ENCODE results near the gene M6PR.
"Not testable (repeated sequence)": the region's sequence is repeated elsewhere in the genome, so short reads cannot be mapped to it uniquely, and the experiment has no call there.

M6PR gene

GRCh38 chr12:8906266-8907180 lies 42.9 kb downstream of the M6PR start:
- H3K9me3 ChIP-seq (replicated peaks; ENCODE audit: low read length): no peaks in the 10 kb centered on the region
- H3K36me3 ChIP-seq (ENCODE audit: insufficient read depth, low read length): no peaks in the 10 kb centered on the region
- no peak overlapping the region for H3K4me2 ChIP-seq (ENCODE audit: low read length)
- no peak overlapping the region for H3K9ac ChIP-seq (ENCODE audit: low read depth, low read length)
- H3K4me1 ChIP-seq (ENCODE audit: control insufficient read depth, insufficient read depth, low read length): no peaks in the 10 kb centered on the region
- no peak overlapping the region for H3K4me3 ChIP-seq (ENCODE audit: low read length)
- H3K27me3 ChIP-seq (ENCODE audit: control insufficient read depth, insufficient read depth, low read length): no peaks in the 10 kb centered on the region

GRCh38 chr12:8905546-8905945 lies 43.9 kb downstream of the M6PR start:
- H3K4me2 ChIP-seq (ENCODE audit: low read length): no peak overlapping the region

GRCh38 chr12:8904665-8905064 lies 44.8 kb downstream of the M6PR start:
- Histone ChIP-seq H3K4me2 (ENCODE audit: low read length) (no peak overlapping the region), H3K4me3 (ENCODE audit: low read length) (no peak overlapping the region), H3K27me3 (ENCODE audit: control insufficient read depth, insufficient read depth, low read length) (no peaks in the 10 kb centered on the region), H3K9me3 (replicated peaks; ENCODE audit: low read length) (no peaks in the 10 kb centered on the region), H3K9ac (ENCODE audit: low read depth, low read length) (no peak overlapping the region), H3K36me3 (ENCODE audit: insufficient read depth, low read length) (no peaks in the 10 kb centered on the region), H3K4me1 (ENCODE audit: control insufficient read depth, insufficient read depth, low read length) (no peaks in the 10 kb centered on the region)

More at GRCh38 chr12:8905546-8905945, 43.9 kb downstream of the M6PR start:
- Histone ChIP-seq H3K4me3 (ENCODE audit: low read length) (no peak overlapping the region), H3K9ac (ENCODE audit: low read depth, low read length) (no peak overlapping the region), H3K27me3 (ENCODE audit: control insufficient read depth, insufficient read depth, low read length) (no peaks in the 10 kb centered on the region), H3K36me3 (ENCODE audit: insufficient read depth, low read length) (no peaks in the 10 kb centered on the region), H3K9me3 (replicated peaks; ENCODE audit: low read length) (no peaks in the 10 kb centered on the region), H3K4me1 (ENCODE audit: control insufficient read depth, insufficient read depth, low read length) (no peaks in the 10 kb centered on the region)

DNA sequence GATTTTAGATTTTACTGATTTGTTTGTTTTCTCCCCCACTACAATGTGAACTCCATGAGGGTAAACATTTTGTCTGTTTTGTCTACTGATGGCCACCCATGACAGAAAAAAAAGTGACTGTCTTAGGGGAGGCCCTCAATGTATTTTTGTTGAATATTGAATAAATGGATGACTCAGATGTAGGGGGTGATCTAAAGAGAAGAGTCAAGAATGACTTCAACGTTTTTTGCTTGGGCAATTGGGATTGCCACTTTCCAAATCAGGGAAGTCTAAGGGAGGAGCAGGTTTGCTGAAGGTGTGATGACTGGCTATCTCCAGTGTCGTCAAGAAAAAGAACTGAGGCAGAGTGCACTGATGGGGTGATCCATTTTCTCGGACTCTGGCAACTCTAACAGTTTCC lies 45.8 kb downstream of the M6PR start:
- no peak overlapping the region for H3K4me2 ChIP-seq (ENCODE audit: low read length)
- no peaks in the 10 kb centered on the region for H3K27me3 ChIP-seq (ENCODE audit: control insufficient read depth, insufficient read depth, low read length)
- no peaks in the 10 kb centered on the region for H3K36me3 ChIP-seq (ENCODE audit: insufficient read depth, low read length)
- H3K4me3 ChIP-seq (ENCODE audit: low read length): no peak overlapping the region
- H3K4me1 ChIP-seq (ENCODE audit: control insufficient read depth, insufficient read depth, low read length): no peaks in the 10 kb centered on the region
- H3K9ac ChIP-seq (ENCODE audit: low read depth, low read length): no peak overlapping the region
- H3K9me3 ChIP-seq (replicated peaks; ENCODE audit: low read length): no peaks in the 10 kb centered on the region

DNA sequence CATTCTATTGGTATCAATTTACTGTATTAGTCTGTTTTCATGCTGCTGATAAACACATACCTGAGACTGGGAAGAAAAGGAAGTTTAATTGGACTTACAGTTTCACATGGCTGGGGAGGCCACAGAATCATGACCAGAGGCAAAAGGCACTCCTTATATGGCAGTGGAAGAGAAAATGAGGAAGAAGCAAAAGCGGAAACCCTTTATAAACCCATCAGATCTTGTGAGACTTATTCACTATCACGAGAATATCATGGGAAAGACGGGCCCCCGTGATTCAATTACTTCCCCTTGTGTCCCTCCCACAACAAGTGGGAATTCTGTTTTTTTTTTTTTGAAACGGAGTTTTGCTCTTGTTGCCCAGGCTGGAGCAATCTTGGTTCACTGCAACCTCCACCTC lies 46.7 kb downstream of the M6PR start:
- not testable (repeated sequence) for H3K9me3 ChIP-seq (replicated peaks; ENCODE audit: low read length); H3K4me2 ChIP-seq (ENCODE audit: low read length); H3K4me1 ChIP-seq (ENCODE audit: control insufficient read depth, insufficient read depth, low read length); H3K36me3 ChIP-seq (ENCODE audit: insufficient read depth, low read length); H3K27me3 ChIP-seq (ENCODE audit: control insufficient read depth, insufficient read depth, low read length); H3K4me3 ChIP-seq (ENCODE audit: low read length); H3K9ac ChIP-seq (ENCODE audit: low read depth, low read length)

DNA sequence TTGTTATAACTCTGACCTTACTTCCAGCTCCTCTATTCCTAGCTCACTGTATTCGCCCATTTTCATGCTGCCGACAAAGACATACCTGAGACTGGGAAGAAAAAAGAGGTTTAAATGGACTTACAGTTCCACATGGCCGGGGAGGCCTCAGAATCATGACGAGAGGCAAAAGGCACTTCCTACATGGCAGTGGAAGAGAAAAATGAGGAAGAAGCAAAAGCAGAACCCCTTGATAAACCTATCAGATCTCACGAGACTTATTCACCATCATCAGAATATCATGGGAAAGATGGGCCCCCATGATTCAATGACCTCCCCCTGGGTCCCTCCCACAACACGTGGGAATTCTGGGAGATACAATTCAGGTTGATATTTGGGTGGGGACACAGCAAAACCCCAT lies 49.6 kb downstream of the M6PR start:
- no peaks in the 10 kb centered on the region for H3K27me3 ChIP-seq (ENCODE audit: control insufficient read depth, insufficient read depth, low read length)
- H3K9ac ChIP-seq (ENCODE audit: low read depth, low read length): no peak overlapping the region
- H3K4me1 ChIP-seq (ENCODE audit: control insufficient read depth, insufficient read depth, low read length): no peaks in the 10 kb centered on the region

DNA sequence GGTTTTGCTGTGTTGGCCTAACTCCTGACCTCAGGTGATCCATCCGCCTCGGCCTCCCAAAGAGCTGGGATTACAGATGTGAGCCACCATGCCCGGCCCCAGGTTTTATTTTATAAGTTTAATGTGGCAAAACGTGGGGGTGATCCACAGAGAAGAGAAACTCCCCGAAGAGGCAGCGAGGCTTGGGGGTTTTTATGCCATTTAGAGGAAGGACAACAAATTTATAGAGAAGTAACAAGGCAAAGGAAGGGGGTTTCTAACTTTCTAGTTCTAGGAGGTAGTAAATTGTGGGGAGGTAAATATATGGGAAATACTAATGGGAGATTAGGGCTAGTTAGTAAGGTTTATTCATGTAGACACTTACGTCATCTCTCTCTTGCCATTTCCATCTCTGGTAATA lies 52.4 kb downstream of the M6PR start:
- no peaks in the 10 kb centered on the region for H3K27me3 ChIP-seq (ENCODE audit: control insufficient read depth, insufficient read depth, low read length)
- H3K4me3 ChIP-seq (ENCODE audit: low read length): no peak overlapping the region
- no peak overlapping the region for H3K4me2 ChIP-seq (ENCODE audit: low read length)
- no peak overlapping the region for H3K9ac ChIP-seq (ENCODE audit: low read depth, low read length)
- H3K9me3 ChIP-seq (replicated peaks; ENCODE audit: low read length): no peaks in the 10 kb centered on the region
- H3K36me3 ChIP-seq (ENCODE audit: insufficient read depth, low read length): no peaks in the 10 kb centered on the region
- H3K4me1 ChIP-seq (ENCODE audit: control insufficient read depth, insufficient read depth, low read length): no peaks in the 10 kb centered on the region

More for the DNA sequence above, 49.6 kb downstream of the M6PR start:
- Histone ChIP-seq H3K9me3 (replicated peaks; ENCODE audit: low read length) (no peaks in the 10 kb centered on the region), H3K4me3 (ENCODE audit: low read length) (no peak overlapping the region), H3K36me3 (ENCODE audit: insufficient read depth, low read length) (no peaks in the 10 kb centered on the region), H3K4me2 (ENCODE audit: low read length) (no peak overlapping the region)

- no peak overlapping the region for H3K9ac ChIP-seq (ENCODE audit: low read depth, low read length)
- no peaks in the 10 kb centered on the region for H3K27me3 ChIP-seq (ENCODE audit: control insufficient read depth, insufficient read depth, low read length)
- H3K9me3 ChIP-seq (replicated peaks; ENCODE audit: low read length): no peaks in the 10 kb centered on the region
- H3K36me3 ChIP-seq (ENCODE audit: insufficient read depth, low read length): no peaks in the 10 kb centered on the region
- no peaks in the 10 kb centered on the region for H3K4me1 ChIP-seq (ENCODE audit: control insufficient read depth, insufficient read depth, low read length)
- H3K4me3 ChIP-seq (ENCODE audit: low read length): no peak overlapping the region
- H3K4me2 ChIP-seq (ENCODE audit: low read length): no peak overlapping the region
These were observed 54.5 kb downstream of the M6PR start for GRCh38 chr12:8894986-8895385.

DNA sequence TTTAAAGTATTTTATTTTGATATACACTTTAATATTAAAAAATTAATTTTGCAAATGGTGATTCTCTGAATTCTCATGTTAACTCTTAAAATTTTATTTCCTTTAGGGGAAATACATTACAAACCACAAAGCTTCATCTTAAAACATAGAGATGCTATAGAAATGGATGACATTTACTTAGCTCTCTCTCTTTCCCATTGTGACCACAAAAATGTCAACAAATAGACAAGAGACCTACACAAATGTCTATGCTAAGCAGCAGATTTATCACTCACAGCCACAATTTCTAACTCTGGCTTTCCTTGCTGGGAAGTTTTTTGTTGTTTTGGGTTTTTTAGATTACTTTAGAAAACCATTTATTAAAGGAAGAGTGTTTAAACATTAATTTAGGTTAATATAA lies 55.1 kb downstream of the M6PR start:
- Histone ChIP-seq H3K9me3 (replicated peaks; ENCODE audit: low read length) (no peaks in the 10 kb centered on the region), H3K4me2 (ENCODE audit: low read length) (no peak overlapping the region), H3K4me3 (ENCODE audit: low read length) (no peak overlapping the region), H3K4me1 (ENCODE audit: control insufficient read depth, insufficient read depth, low read length) (no peaks in the 10 kb centered on the region), H3K9ac (ENCODE audit: low read depth, low read length) (no peak overlapping the region), H3K27me3 (ENCODE audit: control insufficient read depth, insufficient read depth, low read length) (no peaks in the 10 kb centered on the region), H3K36me3 (ENCODE audit: insufficient read depth, low read length) (no peaks in the 10 kb centered on the region)

GRCh38 chr12:8891976-8892375 lies 57.5 kb downstream of the M6PR start:
- no peak overlapping the region for H3K4me3 ChIP-seq (ENCODE audit: low read length)

More at GRCh38 chr12:8891976-8892375, 57.5 kb downstream of the M6PR start:
- Histone ChIP-seq H3K27me3 (ENCODE audit: control insufficient read depth, insufficient read depth, low read length) (no peaks in the 10 kb centered on the region), H3K36me3 (ENCODE audit: insufficient read depth, low read length) (no peaks in the 10 kb centered on the region), H3K9ac (ENCODE audit: low read depth, low read length) (no peak overlapping the region), H3K4me1 (ENCODE audit: control insufficient read depth, insufficient read depth, low read length) (no peaks in the 10 kb centered on the region), H3K9me3 (replicated peaks; ENCODE audit: low read length) (no peaks in the 10 kb centered on the region), H3K4me2 (ENCODE audit: low read length) (no peak overlapping the region)

All from skeletal muscle satellite cell (primary cell).